H9 (cell line): Measurements from ENCODE around the gene TMEM187. TPM values are rescaled to one million over a fixed set of nuclear protein-coding genes. Genes with fewer than 3 reads are reported as not detected.

Source experiments
- DNase-seq: peaks from one replicate; pipeline ENCODE4 v3.0.0-alpha.2; 2017
- H2AFZ ChIP-seq: one replicate; pipeline ENCODE4 v1.6.1; 2013; ENCODE audit warnings: mild to moderate bottlenecking, low read length, control low read depth, moderate library complexity
- H2AK5ac ChIP-seq: 2 replicates; pipeline ENCODE4 v1.6.1; 2013; ENCODE audit warnings: low read length, control low read depth, mixed read lengths; ENCODE audit not compliant: insufficient read length
- H2BK120ac ChIP-seq: one replicate; pipeline ENCODE4 v1.6.1; 2013; ENCODE audit warnings: low read depth, mild to moderate bottlenecking, low read length, control low read depth, inconsistent platforms; ENCODE audit not compliant: poor library complexity, severe bottlenecking
- H2BK12ac ChIP-seq: 2 replicates; pipeline ENCODE4 v1.6.1; 2013; ENCODE audit warnings: low read length, control low read depth, mixed read lengths, low read depth; ENCODE audit not compliant: insufficient read length
- H2BK15ac ChIP-seq: 2 replicates; pipeline ENCODE4 v1.6.1; 2013; ENCODE audit warnings: low read depth, low read length, control low read depth
- H2BK20ac ChIP-seq: one replicate; pipeline ENCODE4 v1.6.1; 2013; ENCODE audit warnings: low read depth, mild to moderate bottlenecking, low read length, control low read depth, inconsistent platforms; ENCODE audit not compliant: poor library complexity, severe bottlenecking
- H2BK5ac ChIP-seq: 2 replicates; pipeline ENCODE4 v1.6.1; 2013; ENCODE audit warnings: low read length, control low read depth, mixed read lengths; ENCODE audit not compliant: insufficient read length
- H3K14ac ChIP-seq: 2 replicates; pipeline ENCODE4 v1.6.1; 2013; ENCODE audit warnings: low read length, control low read depth; ENCODE audit not compliant: insufficient read depth
- H3K18ac ChIP-seq: 2 replicates; pipeline ENCODE4 v1.6.1; 2013; ENCODE audit warnings: low read depth, mild to moderate bottlenecking, mixed read lengths, low read length, control low read depth; ENCODE audit not compliant: insufficient read length
- H3K23ac ChIP-seq: 2 replicates; pipeline ENCODE4 v1.6.1; 2013; ENCODE audit warnings: low read length, control low read depth, mixed read lengths, low read depth; ENCODE audit not compliant: insufficient read length
- H3K23me2 ChIP-seq: 2 replicates; pipeline ENCODE4 v1.6.1; 2013; ENCODE audit warnings: low read depth, mild to moderate bottlenecking, mixed read lengths, low read length, control low read depth; ENCODE audit not compliant: insufficient read length, poor library complexity, severe bottlenecking
- H3K27ac ChIP-seq: 2 replicates; pipeline ENCODE4 v1.5.1; 2013; ENCODE audit warnings: low read length, control low read depth, mixed read lengths, low read depth; ENCODE audit not compliant: insufficient read length
- H3K27me3 ChIP-seq: 2 replicates; pipeline ENCODE4 v1.6.1; 2013; ENCODE audit warnings: low read length, control low read depth, inconsistent platforms; ENCODE audit not compliant: insufficient read depth
- H3K4ac ChIP-seq: 2 replicates; pipeline ENCODE4 v1.6.1; 2013; ENCODE audit warnings: low read depth, mild to moderate bottlenecking, control low read depth, inconsistent platforms, low read length, moderate library complexity
- H3K4me1 ChIP-seq: 2 replicates; pipeline ENCODE4 v1.6.1; 2013; ENCODE audit warnings: low read length, control low read depth, inconsistent platforms; ENCODE audit not compliant: insufficient read depth
- H3K4me2 ChIP-seq: 2 replicates; pipeline ENCODE4 v1.6.1; 2013; ENCODE audit warnings: low read length, control low read depth, mixed read lengths; ENCODE audit not compliant: insufficient read length, insufficient read depth
- H3K56ac ChIP-seq: 2 replicates; pipeline ENCODE4 v1.6.1; 2013; ENCODE audit warnings: low read depth, mild to moderate bottlenecking, mixed read lengths, low read length, control low read depth; ENCODE audit not compliant: insufficient read length
- H3K79me1 ChIP-seq: 2 replicates; pipeline ENCODE4 v1.6.1; 2013; ENCODE audit warnings: low read depth, mild to moderate bottlenecking, moderate library complexity, low read length, control low read depth, inconsistent platforms; ENCODE audit not compliant: insufficient read depth, poor library complexity, severe bottlenecking
- H3K79me2 ChIP-seq: 2 replicates; pipeline ENCODE4 v1.6.1; 2013; ENCODE audit warnings: low read length, control low read depth, inconsistent platforms; ENCODE audit not compliant: insufficient read depth
- H3K9ac ChIP-seq: 2 replicates; pipeline ENCODE4 v1.6.1; 2013; ENCODE audit warnings: low read length, control low read depth, mixed read lengths; ENCODE audit not compliant: insufficient read length; ENCODE audit errors: extremely low read depth
- H3K9me3 ChIP-seq: one replicate; pipeline ENCODE4 v1.6.1; 2013; ENCODE audit warnings: low read depth, low read length, inconsistent platforms; ENCODE audit not compliant: control insufficient read depth
- H3T11ph ChIP-seq: one replicate; pipeline ENCODE4 v1.6.1; 2013; ENCODE audit warnings: mild to moderate bottlenecking, low read length, control low read depth, inconsistent platforms
- H4K20me1 ChIP-seq: one replicate; pipeline ENCODE4 v1.6.1; 2013; ENCODE audit not compliant: control insufficient read depth, insufficient read length, insufficient read depth
- H4K5ac ChIP-seq: 2 replicates; pipeline ENCODE4 v1.6.1; 2013; ENCODE audit warnings: low read depth, mild to moderate bottlenecking, mixed read lengths, low read length, control low read depth; ENCODE audit not compliant: insufficient read length
- H4K8ac ChIP-seq: replicated peaks from 2 replicates; pipeline ENCODE4 v1.6.1; 2013; ENCODE audit warnings: low read length, control low read depth, mixed read lengths, low read depth; ENCODE audit not compliant: insufficient read length
- H4K91ac ChIP-seq: 2 replicates; pipeline ENCODE4 v1.6.1; 2013; ENCODE audit warnings: low read depth, mild to moderate bottlenecking, moderate library complexity, mixed read lengths, low read length, control low read depth; ENCODE audit not compliant: insufficient read length
- H3K27ac Mint-ChIP-seq, 3 experiments: 2 replicates in 2 of 3; 3 replicates in 1 of 3; pipeline ENCODE4 v1.8.0; 2020 to 2021; ENCODE audit warnings: mixed read lengths in 3 of 3, mild to moderate bottlenecking in 1 of 3, moderate library complexity in 1 of 3
- H3K27me3 Mint-ChIP-seq: 2 replicates; pipeline ENCODE4 v1.8.0; 2021; ENCODE audit warnings: low read depth, mild to moderate bottlenecking, moderate library complexity, mixed read lengths
- H3K36me3 Mint-ChIP-seq, 3 experiments: 2 replicates in 2 of 3; 3 replicates in 1 of 3; pipeline ENCODE4 v1.8.0; 2020 to 2021; ENCODE audit warnings: low read depth in 3 of 3, mixed read lengths in 3 of 3; ENCODE audit not compliant: insufficient read depth in 1 of 3
- H3K4me1 Mint-ChIP-seq, 2 experiments: 2 replicates each; pipeline ENCODE4 v1.8.0; 2020; ENCODE audit warnings: mixed read lengths in 2 of 2
- H3K4me3 Mint-ChIP-seq, 2 experiments: 2 replicates in 1 of 2; 3 replicates in 1 of 2; pipeline ENCODE4 v1.8.0; 2020 to 2021; ENCODE audit warnings: mild to moderate bottlenecking in 2 of 2, mixed read lengths in 2 of 2, moderate library complexity in 1 of 2
- H3K9me3 Mint-ChIP-seq, 2 experiments: 2 replicates in 1 of 2; 3 replicates in 1 of 2; pipeline ENCODE4 v1.8.0; 2020; ENCODE audit warnings: mild to moderate bottlenecking in 2 of 2, mixed read lengths in 2 of 2, moderate library complexity in 1 of 2
- WGBS: extraction: QIAGEN DNeasy Blood & Tissue Kit; methylation state at CpG from one replicate; pipeline ENCODE4 v1.1.7; 2013; ENCODE audit warnings: missing lambda C conversion rate, low lambda C conversion rate, mixed read lengths; ENCODE audit not compliant: insufficient read length; ENCODE audit errors: extremely low coverage; 5-methylcytosine and 5-hydroxymethylcytosine counted together
- total RNA-seq: library from RNA; stranded (reverse); gene quantifications from 2 replicates; pipeline ENCODE4 v1.2.1, GENCODE V29; 2021
- TF ChIP-seq, protein P1 (sequence below): fragments of 200-600 bp; sonication (generic); conservative IDR thresholded peaks from 3 replicates; pipeline ENCODE4 v1.8.0; 2021; ENCODE audit warnings: antibody characterized with exemption, mild to moderate bottlenecking

Gene TMEM187
- total RNA-seq, 1 experiment from 2014 or later = 2.7 TPM

DNA sequence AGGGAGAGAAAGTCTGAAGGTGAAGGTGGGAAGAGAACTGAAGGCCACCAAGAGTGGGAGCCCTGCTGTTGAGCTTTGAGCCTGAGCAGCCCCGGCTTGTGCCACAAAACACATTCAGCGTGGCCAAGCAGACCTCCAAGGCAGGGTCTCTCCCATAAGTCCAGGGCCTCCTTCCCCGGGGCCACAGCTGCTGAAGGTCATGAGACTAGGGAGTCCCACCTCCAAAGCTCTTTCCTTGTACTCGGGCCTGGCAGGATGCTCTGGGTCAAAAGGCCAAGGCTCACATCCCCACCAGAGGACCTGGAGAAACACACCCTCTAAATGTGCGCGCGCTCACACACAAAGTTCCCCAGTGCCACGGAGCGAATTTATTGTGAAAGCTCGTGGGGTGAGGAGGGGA, 43.0 kb upstream of the TMEM187 start:
- H3T11ph ChIP-seq = no peak overlapping the region
- H3K79me2 ChIP-seq = no peaks in the 10 kb centered on the region; the same call in 1 of the 2 replicates
- WGBS = no CpG with 5 or more reads among the region's 10 CpGs
- peaks cover 29% of the 10 kb centered on the region for H3K23me2 ChIP-seq
- no peak overlapping the region for H3K56ac ChIP-seq
- H3K4me1 ChIP-seq = no peaks in the 10 kb centered on the region
- no peak overlapping the region for H2BK12ac ChIP-seq
- H4K8ac ChIP-seq = no peak overlapping the region
- H4K5ac ChIP-seq = no peak overlapping the region
- H2BK5ac ChIP-seq = no peak overlapping the region
- Mint-ChIP-seq H3K27ac (0 out of 7 replicates have a peak overlapping the region, but pooled peaks of 1 of the 3 experiments have one; percentile 97), H3K4me3 (no peak overlapping the region), H3K9me3 (peaks cover 59 to 66% of the 10 kb centered on the region in 2 experiments), H3K27me3 (no peaks in the 10 kb centered on the region; the same call in 1 of the 2 replicates), H3K36me3 (peaks cover 19 to 43% (median 26%) of the 10 kb centered on the region in 3 experiments), H3K4me1 (peaks cover 6 to 32% of the 10 kb centered on the region in 2 experiments)
- H2AK5ac ChIP-seq = no peak overlapping the region
- no peak overlapping the region for H3K9ac ChIP-seq
- no peak overlapping the region for H4K91ac ChIP-seq
- no peak overlapping the region for H3K23ac ChIP-seq
- no peak overlapping the region for H3K18ac ChIP-seq
- no peaks in the 10 kb centered on the region for H3K27me3 ChIP-seq
- H2BK20ac ChIP-seq = no peak overlapping the region
- H3K9me3 ChIP-seq = peaks cover 22% of the 10 kb centered on the region
- no peak for DNase-seq
- no peaks in the 10 kb centered on the region for H4K20me1 ChIP-seq
- H3K4me2 ChIP-seq = no peak overlapping the region
- H3K79me1 ChIP-seq = no peaks in the 10 kb centered on the region
- H2AFZ ChIP-seq = no peak overlapping the region
- no peak overlapping the region for H2BK120ac ChIP-seq
- no peak overlapping the region for H3K14ac ChIP-seq
- H3K27ac ChIP-seq = no peak overlapping the region
- no peak overlapping the region for H3K4ac ChIP-seq
- no peak overlapping the region for H2BK15ac ChIP-seq
- TF ChIP-seq, protein P1, sequence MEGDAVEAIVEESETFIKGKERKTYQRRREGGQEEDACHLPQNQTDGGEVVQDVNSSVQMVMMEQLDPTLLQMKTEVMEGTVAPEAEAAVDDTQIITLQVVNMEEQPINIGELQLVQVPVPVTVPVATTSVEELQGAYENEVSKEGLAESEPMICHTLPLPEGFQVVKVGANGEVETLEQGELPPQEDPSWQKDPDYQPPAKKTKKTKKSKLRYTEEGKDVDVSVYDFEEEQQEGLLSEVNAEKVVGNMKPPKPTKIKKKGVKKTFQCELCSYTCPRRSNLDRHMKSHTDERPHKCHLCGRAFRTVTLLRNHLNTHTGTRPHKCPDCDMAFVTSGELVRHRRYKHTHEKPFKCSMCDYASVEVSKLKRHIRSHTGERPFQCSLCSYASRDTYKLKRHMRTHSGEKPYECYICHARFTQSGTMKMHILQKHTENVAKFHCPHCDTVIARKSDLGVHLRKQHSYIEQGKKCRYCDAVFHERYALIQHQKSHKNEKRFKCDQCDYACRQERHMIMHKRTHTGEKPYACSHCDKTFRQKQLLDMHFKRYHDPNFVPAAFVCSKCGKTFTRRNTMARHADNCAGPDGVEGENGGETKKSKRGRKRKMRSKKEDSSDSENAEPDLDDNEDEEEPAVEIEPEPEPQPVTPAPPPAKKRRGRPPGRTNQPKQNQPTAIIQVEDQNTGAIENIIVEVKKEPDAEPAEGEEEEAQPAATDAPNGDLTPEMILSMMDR = no peak
